GM23338 (cell line): ENCODE measurements around the gene GUCY1A2. TPM values are rescaled to one million over a fixed set of nuclear protein-coding genes. Genes with fewer than 3 reads are reported as not detected.

Source experiments
- ATAC-seq: fragments of 200-7000 bp; cut with Tn5 transposase; 3 replicates; pipeline ENCODE4 v1.9.1; 2020
- DNase-seq: peaks from one replicate; pipeline ENCODE4 v3.0.0-alpha.2; 2015; ENCODE audit warnings: low spot score
- H2AFZ ChIP-seq: fragments of 200-600 bp; sonication (generic); 2 replicates; pipeline ENCODE4 v1.8.0; 2016; ENCODE audit warnings: antibody characterized with exemption, mild to moderate bottlenecking, moderate library complexity
- H3F3A ChIP-seq: fragments of 200-600 bp; sonication (generic); replicated peaks from 2 replicates; pipeline ENCODE4 v1.8.0; 2017; ENCODE audit warnings: antibody characterized with exemption, mixed run types, low read depth
- H3K27ac ChIP-seq: fragments of 200-600 bp; sonication (generic); 2 replicates; pipeline ENCODE4 v1.6.1; 2016; ENCODE audit warnings: low read depth
- H3K27me3 ChIP-seq: fragments of 200-600 bp; sonication (generic); 2 replicates; pipeline ENCODE4 v1.8.0; 2016; ENCODE audit warnings: mild to moderate bottlenecking, mixed run types, moderate library complexity; ENCODE audit not compliant: insufficient read depth
- H3K36me3 ChIP-seq: fragments of 200-600 bp; sonication (generic); 2 replicates; pipeline ENCODE4 v1.8.0; 2016; ENCODE audit warnings: mild to moderate bottlenecking; ENCODE audit not compliant: insufficient read depth
- H3K4me1 ChIP-seq: fragments of 200-600 bp; sonication (generic); 2 replicates; pipeline ENCODE4 v1.8.0; 2016; ENCODE audit warnings: mild to moderate bottlenecking, moderate library complexity; ENCODE audit not compliant: insufficient read depth
- H3K4me2 ChIP-seq: fragments of 200-600 bp; sonication (generic); 2 replicates; pipeline ENCODE4 v1.7.1; 2017; ENCODE audit warnings: mixed run types
- H3K4me3 ChIP-seq: fragments of 200-600 bp; sonication (generic); 2 replicates; pipeline ENCODE4 v1.6.1; 2016; ENCODE audit warnings: mixed run types
- H3K79me2 ChIP-seq: fragments of 200-600 bp; sonication (generic); replicated peaks from 2 replicates; pipeline ENCODE4 v1.8.0; 2017; ENCODE audit warnings: mild to moderate bottlenecking; ENCODE audit not compliant: insufficient read depth
- H3K9me2 ChIP-seq: fragments of 200-600 bp; sonication (generic); 2 replicates; pipeline ENCODE4 v1.8.0; 2017; ENCODE audit not compliant: insufficient read depth
- H4K20me1 ChIP-seq: fragments of 200-600 bp; sonication (generic); replicated peaks from 2 replicates; pipeline ENCODE4 v1.8.0; 2017; ENCODE audit warnings: mild to moderate bottlenecking; ENCODE audit not compliant: insufficient read depth
- H3K27ac Mint-ChIP-seq: 2 replicates; pipeline ENCODE4 v1.8.0; 2020; ENCODE audit warnings: inconsistent platforms, mild to moderate bottlenecking, moderate library complexity, mixed read lengths
- H3K27me3 Mint-ChIP-seq: 3 replicates; pipeline ENCODE4 v1.8.0; 2022; ENCODE audit warnings: low read depth, mild to moderate bottlenecking, moderate library complexity, mixed read lengths, inconsistent platforms; ENCODE audit not compliant: insufficient read depth, poor library complexity
- H3K36me3 Mint-ChIP-seq: 3 replicates; pipeline ENCODE4 v1.8.0; 2021; ENCODE audit warnings: low read depth, mild to moderate bottlenecking, inconsistent platforms, moderate library complexity, mixed read lengths
- H3K4me1 Mint-ChIP-seq: 3 replicates; pipeline ENCODE4 v1.8.0; 2020; ENCODE audit warnings: mild to moderate bottlenecking, inconsistent platforms, mixed read lengths
- H3K4me3 Mint-ChIP-seq: 3 replicates; pipeline ENCODE4 v1.8.0; 2021; ENCODE audit warnings: moderate library complexity, mild to moderate bottlenecking, inconsistent platforms, mixed read lengths
- H3K9me3 Mint-ChIP-seq: 3 replicates; pipeline ENCODE4 v1.8.0; 2020; ENCODE audit warnings: moderate library complexity, mild to moderate bottlenecking, inconsistent platforms, mixed read lengths
- CREB1 ChIP-seq: fragments of 250-450 bp; sonication (Bioruptor Pico); IDR thresholded peaks from 2 replicates; pipeline ENCODE4 v1.5.0; 2020; ENCODE audit warnings: low read depth, mild to moderate bottlenecking, moderate library complexity
- CTCF ChIP-seq, 2 experiments: fragments of 200-600 bp in 1 of 2; sonication (generic) in 1 of 2; conservative IDR thresholded peaks; 2 replicates each; pipeline versions ENCODE4 v1.5.1 to v1.6.1; 2016 to 2017; ENCODE audit warnings: antibody characterized with exemption in 2 of 2, low read depth in 2 of 2, mild to moderate bottlenecking in 2 of 2, moderate library complexity in 1 of 2
- EZH2 ChIP-seq: fragments of 200-600 bp; sonication (generic); IDR thresholded peaks from one replicate; pipeline ENCODE4 v1.8.0; 2017; ENCODE audit warnings: antibody characterized with exemption, mild to moderate bottlenecking, low read depth; ENCODE audit not compliant: unreplicated experiment
- EZH2phosphoT487 ChIP-seq: fragments of 200-600 bp; sonication (generic); IDR thresholded peaks from one replicate; pipeline ENCODE4 v1.8.1; 2018; ENCODE audit warnings: antibody characterized with exemption; ENCODE audit not compliant: unreplicated experiment
- JUNB ChIP-seq: IDR thresholded peaks from one replicate; pipeline ENCODE4 v1.6.1; 2016; ENCODE audit warnings: antibody characterized with exemption; ENCODE audit not compliant: unreplicated experiment
- NANOG ChIP-seq: IDR thresholded peaks from 2 replicates; pipeline ENCODE4 v1.6.1; 2016; ENCODE audit warnings: antibody characterized with exemption, borderline replicate concordance
- POLR2AphosphoS5 ChIP-seq: IDR thresholded peaks from 2 replicates; pipeline ENCODE4 v1.6.1; 2016; ENCODE audit warnings: antibody characterized with exemption, low read depth
- REST ChIP-seq: IDR thresholded peaks from one replicate; pipeline ENCODE4 v1.6.1; 2018; ENCODE audit warnings: antibody characterized with exemption; ENCODE audit not compliant: unreplicated experiment
- STAT1 ChIP-seq: IDR thresholded peaks from one replicate; pipeline ENCODE4 v1.6.1; 2016; ENCODE audit warnings: antibody characterized with exemption; ENCODE audit not compliant: unreplicated experiment
- ZNF114 ChIP-seq: fragments of 250-450 bp; sonication (Bioruptor Pico); IDR thresholded peaks from 2 replicates; pipeline ENCODE4 v1.5.0; 2020; ENCODE audit warnings: mild to moderate bottlenecking, moderate library complexity
- ZNF331 ChIP-seq: fragments of 250-450 bp; sonication (Bioruptor Pico); IDR thresholded peaks from 2 replicates; pipeline ENCODE4 v1.5.0; 2020; ENCODE audit warnings: low read depth, mild to moderate bottlenecking, moderate library complexity
- ZNF462 ChIP-seq: fragments of 250-450 bp; sonication (Bioruptor Pico); IDR thresholded peaks from 2 replicates; pipeline ENCODE4 v1.5.0; 2020; ENCODE audit warnings: mild to moderate bottlenecking, moderate library complexity
- polyA plus RNA-seq: library from polyadenylated mRNA; unstranded; fragments of >200 nt; fragmentation: Nextera tagmentation; extraction: Ambion mirVana; gene quantifications from 2 replicates; pipeline ENCODE4 v1.2.1, GENCODE V29; 2016
- total RNA-seq: library from RNA; depleted of rRNA; stranded (reverse); fragments of >200 nt; shearing (Covaris generic); gene quantifications from 2 replicates; pipeline ENCODE4 v1.2.3, GENCODE V29; 2014

The GUCY1A2 gene
- total and polyA plus RNA-seq, 2 experiments from 2014 or later = 0.36 to 1.4 TPM

- TF ChIP-seq REST = no peak
Observed at GRCh38 chr11:106668147-106668546, 350.1 kb downstream of the GUCY1A2 start (continued).

- H3K79me2 ChIP-seq = no peaks in the 10 kb centered on the region
- no peaks in the 10 kb centered on the region for H3K36me3 ChIP-seq
- Mint-ChIP-seq H3K4me3 (no peak overlapping the region), H3K36me3 (no peaks in the 10 kb centered on the region), H3K27me3 (peaks cover 4% of the 10 kb centered on the region), H3K27ac (no peak overlapping the region), H3K9me3 (no peaks in the 10 kb centered on the region), H3K4me1 (no peaks in the 10 kb centered on the region; the same call in 2 of the 3 replicates)
- no peaks in the 10 kb centered on the region for H3K4me1 ChIP-seq
- no peaks in the 10 kb centered on the region for H3K27me3 ChIP-seq
- no peak for TF ChIP-seq ZNF114 (CRISPR knock-in tag)
- TF ChIP-seq EZH2phosphoT487 = no peak
- no peak for TF ChIP-seq ZNF331 (CRISPR knock-in tag)
- no peak for TF ChIP-seq ZNF462 (CRISPR knock-in tag)
- no peak for TF ChIP-seq CREB1 (CRISPR knock-in tag)
- TF ChIP-seq EZH2 = no peak
- no peak for TF ChIP-seq STAT1
- no peak for TF ChIP-seq POLR2AphosphoS5
- no peak for TF ChIP-seq NANOG
- TF ChIP-seq JUNB = no peak
- TF ChIP-seq CTCF (conservative IDR thresholded peaks at IDR 0.05; ENCODE audit: low read depth in 2 of 2) = no peak
- no peaks in the 10 kb centered on the region for H3F3A ChIP-seq
- no peak overlapping the region for H3K27ac ChIP-seq
- no peak overlapping the region for H3K4me3 ChIP-seq
- no peak for ATAC-seq
- no peak overlapping the region for H3K4me2 ChIP-seq
- peaks cover 6% of the 10 kb centered on the region; the same call in 1 of the 2 replicates for H3K9me2 ChIP-seq
- DNase-seq = no peak
- H4K20me1 ChIP-seq = no peaks in the 10 kb centered on the region
- H2AFZ ChIP-seq = no peak overlapping the region
Observed at GRCh38 chr11:106656646-106657045, 361.6 kb downstream of the GUCY1A2 start.
